Measurements from ENCODE around the gene SCGB1D1. TPM values are rescaled to one million over a fixed set of nuclear protein-coding genes. Genes with fewer than 3 reads are reported as not detected.

SCGB1D1 gene
- total and polyA plus RNA-seq, 2 of the 8 experiments (the other 6 are each of a cell fraction or from before 2014, with no cell fraction given), result not detected

GRCh38 chr11:62169935-62170334 is 20.1 kb upstream of the SCGB1D1 start:
- H3K4me2 ChIP-seq (ENCODE audit: insufficient read depth in 1 of 2, low read depth in 2 of 2, low read length in 2 of 2), result no peak overlapping the region
- H3K9me3 ChIP-seq (ENCODE audit: insufficient read depth in 2 of 2, low read depth in 1 of 2, low read length in 1 of 2), result no peaks in the 10 kb centered on the region
- H3K27ac ChIP-seq (ENCODE audit: low read depth, low read length), result no peak overlapping the region
- H3K4ac ChIP-seq (replicated peaks; ENCODE audit: insufficient read length, low read depth, low read length), result no peak overlapping the region
- no peak overlapping the region for H2BK15ac ChIP-seq (ENCODE audit: low read length)
- WGBS, 2 experiments (ENCODE audit: extremely low coverage in 1 of 2, insufficient coverage in 1 of 2, insufficient read length in 1 of 2, insufficient replicate concordance in 2 of 2, low coverage in 1 of 2, low lambda C conversion rate in 2 of 2, missing lambda C conversion rate in 1 of 2), result 100% methylated on average over 1 of the region's 1 CpG; no CpG with 5 or more reads in 1 of the 2 experiments
- H2BK20ac ChIP-seq (ENCODE audit: low read length), result no peak overlapping the region
- no peak overlapping the region for H3K56ac ChIP-seq (replicated peaks; ENCODE audit: insufficient read length, low read depth, low read length)
- DNase-seq (ENCODE audit: low read depth in 1 of 2, low spot score in 2 of 2), result no peak
- no peak for FAIRE-seq
- no peak overlapping the region for H2BK5ac ChIP-seq (ENCODE audit: low read depth, low read length)
- no peak overlapping the region for H4K91ac ChIP-seq (replicated peaks; ENCODE audit: insufficient read length, low read length)
- no peaks in the 10 kb centered on the region for H4K20me1 ChIP-seq (replicated peaks in 1 of 2; ENCODE audit: control insufficient read depth in 1 of 2, insufficient read depth in 2 of 2, low read length in 2 of 2)
- H3K18ac ChIP-seq (ENCODE audit: extremely low read depth, low read length), result no peak overlapping the region
- POLR2A ChIA-PET (ENCODE audit: partially characterized antibody), result interaction anchor here (2.1 kb wide), 1 partner anchor 13 kb away, joined by 6 read pairs; no protein-coding TSS in a partner anchor
- H3K79me1 ChIP-seq (ENCODE audit: low read depth, low read length), result no peaks in the 10 kb centered on the region
- no peak overlapping the region for H2AFZ ChIP-seq (ENCODE audit: low read length)
- H2AK5ac ChIP-seq (ENCODE audit: low read depth, low read length), result no peak overlapping the region
- no peak overlapping the region for H3K14ac ChIP-seq (ENCODE audit: insufficient read length)
- H3K23me2 ChIP-seq (ENCODE audit: low read depth, low read length), result no peaks in the 10 kb centered on the region
- H2BK120ac ChIP-seq (replicated peaks; ENCODE audit: low read depth, low read length), result no peak overlapping the region
- H4K8ac ChIP-seq (ENCODE audit: extremely low read depth, insufficient read depth, low read length), result no peak overlapping the region
- H3K27me3 ChIP-seq (replicated peaks in 1 of 4; ENCODE audit: control insufficient read depth in 3 of 4, extremely low read depth in 1 of 4, insufficient read depth in 3 of 4, low read length in 3 of 4), result no peaks in the 10 kb centered on the region
- no peaks in the 10 kb centered on the region for H3K36me3 ChIP-seq (ENCODE audit: control insufficient read depth in 2 of 4, insufficient read depth in 4 of 4, low read length in 3 of 4)
- no peak overlapping the region for H4K5ac ChIP-seq (ENCODE audit: insufficient read length, low read depth, low read length)
- H3K4me1 ChIP-seq (replicated peaks in 1 of 4; ENCODE audit: control insufficient read depth in 3 of 4, insufficient read depth in 4 of 4, low read length in 3 of 4), result no peaks in the 10 kb centered on the region
- H3K23ac ChIP-seq (ENCODE audit: insufficient read length), result no peak overlapping the region
- no peak overlapping the region for H3K9ac ChIP-seq (replicated peaks in 1 of 4; ENCODE audit: extremely low read depth in 1 of 4, low read depth in 3 of 4, low read length in 3 of 4)
- H2BK12ac ChIP-seq (ENCODE audit: low read depth, low read length), result no peak overlapping the region
- H3K4me3 ChIP-seq (ENCODE audit: extremely low read depth in 1 of 4, insufficient read depth in 2 of 4, low read depth in 3 of 4, low read length in 4 of 4), result no peak overlapping the region
- CTCF ChIA-PET (ENCODE audit: partially characterized antibody), result interaction anchor here (1.1 to 4.2 kb wide), 9 partner anchors 13 to 171 kb away, joined by 3 to 35 read pairs (median 6); partner anchors contain the start of gene SCGB2A1
- no peaks in the 10 kb centered on the region for H3K79me2 ChIP-seq (ENCODE audit: control insufficient read depth in 1 of 2, insufficient read depth in 2 of 2, low read length in 2 of 2)
- TF ChIP-seq BACH1 (IDR thresholded peaks at IDR 0.05; ENCODE audit: low read length), result no peak
- TF ChIP-seq FOSL1 (IDR thresholded peaks at IDR 0.05; ENCODE audit: insufficient read depth, low read depth, low read length), result no peak
- no peak for TF ChIP-seq POU5F1 (IDR thresholded peaks at IDR 0.05; ENCODE audit: low read depth, low read length)
- TF ChIP-seq TBP (IDR thresholded peaks at IDR 0.05; ENCODE audit: low read depth, low read length), result no peak
- TF ChIP-seq KDM5A (IDR thresholded peaks at IDR 0.05; ENCODE audit: low read length), result no peak
- TF ChIP-seq RAD21 (IDR thresholded peaks at IDR 0.05 in 1 of 2, conservative IDR thresholded peaks at IDR 0.05 in 1 of 2; ENCODE audit: low read depth in 2 of 2, low read length in 2 of 2), result no peak
- no peak for TF ChIP-seq PHF8 (conservative IDR thresholded peaks at IDR 0.05; ENCODE audit: low read depth, low read length)
- TF ChIP-seq BRCA1 (IDR thresholded peaks at IDR 0.05; ENCODE audit: low read depth, low read length), result no peak
- TF ChIP-seq POLR2AphosphoS5 (IDR thresholded peaks at IDR 0.05; ENCODE audit: low read depth, low read length), result no peak
- TF ChIP-seq CBX8 (IDR thresholded peaks at IDR 0.05; ENCODE audit: borderline replicate concordance, low read depth, low read length), result no peak
- TF ChIP-seq SAP30 (IDR thresholded peaks at IDR 0.05; ENCODE audit: insufficient read depth, insufficient replicate concordance, low read length), result no peak
- TF ChIP-seq EP300 (IDR thresholded peaks at IDR 0.05; ENCODE audit: borderline replicate concordance in 1 of 2, low read depth in 2 of 2, low read length in 2 of 2), result no peak
- no peak for TF ChIP-seq CHD1 (IDR thresholded peaks at IDR 0.05; ENCODE audit: low read depth, low read length)
- TF ChIP-seq NRF1 (IDR thresholded peaks at IDR 0.05; ENCODE audit: low read depth, low read length), result no peak
- no peak for TF ChIP-seq GABPA (IDR thresholded peaks at IDR 0.05; ENCODE audit: borderline replicate concordance, insufficient read depth, low read length)

Data from H1 (cell line).